Prostate gland (tissue), 2 donors: ENCODE measurements around the gene ZRANB3. TPM values are rescaled to one million over a fixed set of nuclear protein-coding genes. Genes with fewer than 3 reads are reported as not detected.

Experiments used
- DNase-seq: peaks from one replicate; pipeline ENCODE4 v3.0.0-alpha.2; 2019; ENCODE audit warnings: low spot score
- H3K27ac ChIP-seq, 2 donors: fragments of 200-600 bp; sonication (generic); 2 replicates each; pipeline ENCODE4 v1.5.1; 2017 to 2019
- H3K27me3 ChIP-seq: fragments of 200-600 bp; sonication (generic); replicated peaks from 2 replicates; pipeline ENCODE4 v1.5.1; 2019; ENCODE audit not compliant: insufficient read depth
- H3K36me3 ChIP-seq, 2 donors: fragments of 200-600 bp; sonication (generic); 1 replicate in 1 of 2; 2 replicates in 1 of 2; pipeline versions ENCODE4 v1.5.1 to v1.8.1; 2017 to 2019
- H3K4me1 ChIP-seq: fragments of 200-600 bp; sonication (generic); replicated peaks from 2 replicates; pipeline ENCODE4 v1.5.1; 2019
- H3K4me3 ChIP-seq, 2 donors: fragments of 200-600 bp; sonication (generic); 2 replicates each; pipeline ENCODE4 v1.5.1; 2017 to 2019
- H3K9me3 ChIP-seq: fragments of 200-600 bp; sonication (generic); 2 replicates; pipeline ENCODE4 v1.5.1; 2017
- POLR2A ChIP-seq: fragments of 450-650 bp; IDR thresholded peaks from one replicate; pipeline ENCODE4 v1.6.1; 2016; ENCODE audit warnings: antibody characterized with exemption, mild to moderate bottlenecking
- POLR2AphosphoS5 ChIP-seq: sonication (generic); formaldehyde crosslinking; IDR thresholded peaks from one replicate; pipeline ENCODE4 v1.6.1; 2017; ENCODE audit warnings: antibody characterized with exemption
- WGBS: methylation state at CpG from one replicate; pipeline ENCODE4 v1.1.5; 2018; 5-methylcytosine and 5-hydroxymethylcytosine counted together
- intact Hi-C: fragments of 100-400 bp; cut with DNase I; formaldehyde crosslinking; loops from one replicate; pipeline ENCODE4 v1.14.2; 2022
- total RNA-seq, 2 donors: library from RNA; depleted of rRNA; stranded (reverse); fragments of >200 nt; gene quantifications; one replicate each; pipeline ENCODE4 v1.1.0, GENCODE V29; 2016
- TF ChIP-seq, protein P1 (sequence below), 4 experiments: fragments of 200-600 bp in 2 of 4; fragments of 450-650 bp in 2 of 4; sonication (generic) in 2 of 4; IDR thresholded peaks; 1 replicate in 3 of 4; 2 replicates in 1 of 4; pipeline ENCODE4 v1.5.1; 2016 to 2019; ENCODE audit warnings: antibody characterized with exemption in 4 of 4, mild to moderate bottlenecking in 2 of 4, moderate library complexity in 2 of 4

The ZRANB3 gene
- total RNA-seq, 2 donors from 2014 or later = 5.1 to 11.1 TPM

DNA sequence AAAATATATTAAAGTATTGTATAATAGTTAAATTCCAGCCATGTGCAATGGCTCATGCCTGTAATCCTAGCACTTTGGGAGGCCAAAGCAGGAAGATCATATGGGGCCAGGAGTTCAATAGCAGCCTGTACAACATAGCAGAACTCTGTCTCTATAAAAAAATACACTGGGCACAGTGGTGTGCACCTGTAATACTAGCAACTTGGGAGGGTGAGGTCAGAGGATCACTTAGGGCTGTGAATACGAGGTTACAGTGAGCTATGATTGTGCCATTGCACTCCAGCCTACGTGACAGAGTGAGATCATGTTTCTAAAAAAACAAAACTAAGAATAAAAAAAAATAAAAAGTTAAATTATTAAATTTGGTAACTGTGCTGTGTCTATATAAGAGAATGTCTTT is 36.1 kb downstream of the ZRANB3 start:
- TF ChIP-seq POLR2A (no peak), POLR2AphosphoS5 (no peak)
- TF ChIP-seq, protein P1, sequence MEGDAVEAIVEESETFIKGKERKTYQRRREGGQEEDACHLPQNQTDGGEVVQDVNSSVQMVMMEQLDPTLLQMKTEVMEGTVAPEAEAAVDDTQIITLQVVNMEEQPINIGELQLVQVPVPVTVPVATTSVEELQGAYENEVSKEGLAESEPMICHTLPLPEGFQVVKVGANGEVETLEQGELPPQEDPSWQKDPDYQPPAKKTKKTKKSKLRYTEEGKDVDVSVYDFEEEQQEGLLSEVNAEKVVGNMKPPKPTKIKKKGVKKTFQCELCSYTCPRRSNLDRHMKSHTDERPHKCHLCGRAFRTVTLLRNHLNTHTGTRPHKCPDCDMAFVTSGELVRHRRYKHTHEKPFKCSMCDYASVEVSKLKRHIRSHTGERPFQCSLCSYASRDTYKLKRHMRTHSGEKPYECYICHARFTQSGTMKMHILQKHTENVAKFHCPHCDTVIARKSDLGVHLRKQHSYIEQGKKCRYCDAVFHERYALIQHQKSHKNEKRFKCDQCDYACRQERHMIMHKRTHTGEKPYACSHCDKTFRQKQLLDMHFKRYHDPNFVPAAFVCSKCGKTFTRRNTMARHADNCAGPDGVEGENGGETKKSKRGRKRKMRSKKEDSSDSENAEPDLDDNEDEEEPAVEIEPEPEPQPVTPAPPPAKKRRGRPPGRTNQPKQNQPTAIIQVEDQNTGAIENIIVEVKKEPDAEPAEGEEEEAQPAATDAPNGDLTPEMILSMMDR (IDR thresholded peaks at IDR 0.05) = no peak
- no peak overlapping the region for H3K4me3 ChIP-seq
- intact Hi-C loops = no loop called here
- 95% methylated on average over 2 of the region's 2 CpGs for WGBS
- H3K27me3 ChIP-seq = no peaks in the 10 kb centered on the region
- no peaks in the 10 kb centered on the region for H3K9me3 ChIP-seq
- H3K4me1 ChIP-seq = no peaks in the 10 kb centered on the region
- DNase-seq = no peak
- H3K36me3 ChIP-seq = no peaks in the 10 kb centered on the region
- no peak overlapping the region for H3K27ac ChIP-seq

DNA sequence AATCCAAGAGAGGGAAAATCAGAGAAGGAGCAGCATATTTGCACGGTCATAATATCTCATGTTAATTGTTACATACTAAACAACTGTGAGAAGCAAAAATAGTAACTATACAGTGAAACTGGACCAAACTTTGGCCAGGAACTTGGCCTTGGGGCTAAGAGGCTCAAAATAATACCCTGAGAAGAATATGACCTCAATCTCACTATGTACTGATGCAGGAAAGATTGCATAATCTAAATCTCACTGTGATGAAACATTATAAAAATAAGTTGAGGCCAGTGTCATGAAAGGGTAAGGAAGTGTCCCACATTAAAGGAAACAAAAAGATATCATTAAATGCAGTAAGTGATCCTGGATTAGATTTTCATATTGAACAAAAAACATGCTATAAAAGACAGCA is 36.5 kb downstream of the ZRANB3 start:
- DNase-seq = no peak
- Histone ChIP-seq H3K36me3 (no peaks in the 10 kb centered on the region), H3K27me3 (no peaks in the 10 kb centered on the region), H3K27ac (no peak overlapping the region), H3K4me1 (no peaks in the 10 kb centered on the region), H3K9me3 (no peaks in the 10 kb centered on the region), H3K4me3 (no peak overlapping the region)
- 100% methylated on average over 1 of the region's 1 CpG for WGBS
- TF ChIP-seq POLR2AphosphoS5 (no peak), POLR2A (no peak)
- TF ChIP-seq, protein P1 (IDR thresholded peaks at IDR 0.05) = no peak
- intact Hi-C loops = no loop called here

DNA sequence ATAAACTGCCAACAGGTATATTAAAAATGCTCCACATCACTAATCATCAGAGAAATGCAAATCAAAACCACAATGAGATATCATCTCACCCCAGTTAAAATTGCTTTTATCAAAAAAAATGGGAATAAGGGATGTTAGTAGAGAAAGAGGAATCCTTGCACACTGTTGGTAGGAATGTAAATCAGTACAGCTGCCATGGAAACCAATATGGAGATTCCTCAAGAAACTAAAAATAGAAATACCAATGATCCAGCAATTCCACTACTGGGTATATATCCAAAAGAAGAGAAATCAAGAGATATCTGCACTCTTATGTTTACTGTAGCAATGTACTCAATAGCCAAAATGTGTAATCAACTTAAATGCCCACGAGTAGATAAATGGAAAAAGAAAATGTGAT is 40.6 kb downstream of the ZRANB3 start:
- TF ChIP-seq, protein P1 (IDR thresholded peaks at IDR 0.05) = no peak
- no peak for TF ChIP-seq POLR2A
- TF ChIP-seq POLR2AphosphoS5 = no peak
- no peak for DNase-seq
- H3K4me1 ChIP-seq = no peaks in the 10 kb centered on the region
- intact Hi-C loops = no loop called here
- H3K9me3 ChIP-seq = no peaks in the 10 kb centered on the region
- H3K4me3 ChIP-seq = no peak overlapping the region
- H3K36me3 ChIP-seq = no peaks in the 10 kb centered on the region
- H3K27ac ChIP-seq = no peak overlapping the region
- WGBS = 88% methylated on average over 1 of the region's 1 CpG
- no peaks in the 10 kb centered on the region for H3K27me3 ChIP-seq

DNA sequence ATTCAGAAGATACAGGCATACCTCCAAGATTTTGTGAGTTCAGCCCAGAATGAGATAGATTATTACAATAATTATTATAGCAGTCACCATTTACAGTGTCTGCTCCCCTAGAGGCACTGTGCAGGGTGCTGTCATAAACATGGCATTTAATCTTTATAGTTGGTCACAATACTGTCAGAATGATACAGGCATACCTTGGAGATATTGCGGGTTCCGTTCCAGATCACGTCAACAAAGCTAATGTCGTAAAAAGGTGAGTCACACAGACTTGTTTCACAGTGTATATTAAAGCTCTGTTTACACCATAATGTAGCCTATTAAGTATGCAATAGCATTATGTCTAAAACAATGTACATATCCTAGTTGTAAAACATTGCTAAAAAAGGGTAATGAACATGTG is 45.6 kb downstream of the ZRANB3 start:
- 72% methylated on average over 4 of the region's 4 CpGs for WGBS
- H3K27me3 ChIP-seq = no peaks in the 10 kb centered on the region
- no peaks in the 10 kb centered on the region for H3K4me1 ChIP-seq
- H3K4me3 ChIP-seq = no peak overlapping the region
- H3K27ac ChIP-seq = no peak overlapping the region
- no peaks in the 10 kb centered on the region for H3K9me3 ChIP-seq
- no peak for DNase-seq
- H3K36me3 ChIP-seq = no peaks in the 10 kb centered on the region
- intact Hi-C loops = no loop called here
- TF ChIP-seq POLR2AphosphoS5 (no peak), POLR2A (no peak)
- TF ChIP-seq, protein P1 (IDR thresholded peaks at IDR 0.05) = no peak

DNA sequence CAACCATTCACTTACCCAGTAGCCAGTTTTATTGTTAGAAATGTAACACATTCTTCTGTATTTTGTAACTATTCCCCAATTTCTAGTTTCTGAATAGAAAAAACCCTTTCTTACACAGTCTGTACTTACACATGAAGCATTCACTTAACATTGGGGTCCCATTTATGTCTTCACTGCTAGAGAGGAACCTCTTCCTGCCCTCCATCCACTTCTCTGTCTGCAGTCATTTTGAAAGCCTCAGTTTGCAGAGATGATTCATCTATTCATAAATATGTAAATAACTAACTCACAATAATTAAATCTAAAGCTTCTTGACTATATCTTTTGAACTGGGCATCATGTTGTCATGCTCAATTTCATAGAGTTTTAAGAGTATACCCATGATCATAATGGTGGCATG is 55.9 kb downstream of the ZRANB3 start:
- DNase-seq = no peak
- Histone ChIP-seq H3K36me3 (no peaks in the 10 kb centered on the region), H3K27ac (no peak overlapping the region), H3K4me3 (no peak overlapping the region), H3K27me3 (no peaks in the 10 kb centered on the region), H3K9me3 (no peaks in the 10 kb centered on the region), H3K4me1 (no peaks in the 10 kb centered on the region)
- TF ChIP-seq, protein P1 (IDR thresholded peaks at IDR 0.05) = no peak
- TF ChIP-seq POLR2AphosphoS5 = no peak
- intact Hi-C loops = no loop called here
